DOHH2 (cell line): ENCODE results near the gene NFKBIZ.

Experiments used
- H3F3A ChIP-seq: fragments of 200-600 bp; sonication (generic), shearing (Covaris generic); 2 replicates; pipeline ENCODE4 v1.6.0; 2016; ENCODE audit warnings: antibody characterized with exemption, mild to moderate bottlenecking; ENCODE audit not compliant: control insufficient read depth, insufficient read depth
- H3K27ac ChIP-seq: fragments of 200-600 bp; sonication (generic); 2 replicates; pipeline ENCODE4 v1.5.1; 2014; ENCODE audit warnings: low read depth, mild to moderate bottlenecking, low read length, moderate library complexity
- H3K27me3 ChIP-seq: fragments of 200-600 bp; sonication (generic); 2 replicates; pipeline ENCODE4 v1.6.1; 2014; ENCODE audit warnings: mild to moderate bottlenecking, low read length, mixed read lengths; ENCODE audit not compliant: control insufficient read depth
- H3K36me3 ChIP-seq: fragments of 200-600 bp; sonication (generic); 2 replicates; pipeline ENCODE4 v1.6.1; 2014; ENCODE audit warnings: mild to moderate bottlenecking, low read length, moderate library complexity, mixed read lengths; ENCODE audit not compliant: control insufficient read depth
- H3K4me1 ChIP-seq: fragments of 200-600 bp; sonication (generic); 2 replicates; pipeline ENCODE4 v1.6.1; 2014; ENCODE audit warnings: mild to moderate bottlenecking, low read length, mixed read lengths; ENCODE audit not compliant: control insufficient read depth
- H3K4me2 ChIP-seq: fragments of 200-600 bp; sonication (generic); 2 replicates; pipeline ENCODE4 v1.6.0; 2014; ENCODE audit warnings: mild to moderate bottlenecking, low read length, moderate library complexity
- H3K4me3 ChIP-seq: fragments of 200-600 bp; sonication (generic); 2 replicates; pipeline ENCODE4 v1.5.1; 2014; ENCODE audit warnings: mild to moderate bottlenecking, low read length, mixed read lengths
- H3K79me2 ChIP-seq: fragments of 200-600 bp; sonication (generic); 2 replicates; pipeline ENCODE4 v1.6.1; 2014; ENCODE audit warnings: mild to moderate bottlenecking, low read length, mixed read lengths; ENCODE audit not compliant: control insufficient read depth
- H3K9me2 ChIP-seq: fragments of 200-600 bp; sonication (generic); replicated peaks from 2 replicates; pipeline ENCODE4 v1.6.1; 2014; ENCODE audit warnings: mild to moderate bottlenecking, low read length, mixed read lengths; ENCODE audit not compliant: control insufficient read depth
- H3K9me3 ChIP-seq: fragments of 200-600 bp; sonication (generic); 2 replicates; pipeline ENCODE4 v1.6.1; 2014; ENCODE audit warnings: antibody characterized with exemption, low read length, mixed read lengths; ENCODE audit not compliant: control insufficient read depth, insufficient read depth
- H4K20me1 ChIP-seq: fragments of 200-600 bp; sonication (generic); 2 replicates; pipeline ENCODE4 v1.6.0; 2014; ENCODE audit warnings: low read depth, mild to moderate bottlenecking, antibody characterized with exemption, low read length, moderate library complexity; ENCODE audit not compliant: control insufficient read depth, insufficient read depth
- CTCF ChIP-seq: fragments of 200-600 bp; sonication (generic); IDR thresholded peaks from one replicate; pipeline ENCODE4 v1.5.1; 2014; ENCODE audit warnings: antibody characterized with exemption, mild to moderate bottlenecking, low read depth, low read length; ENCODE audit not compliant: poor library complexity, severe bottlenecking
- EZH2phosphoT487 ChIP-seq: fragments of 200-600 bp; sonication (generic); IDR thresholded peaks from 2 replicates; pipeline ENCODE4 v1.6.1; 2017; ENCODE audit warnings: borderline replicate concordance, mild to moderate bottlenecking, antibody characterized with exemption, low read length, moderate library complexity, mixed read lengths

NFKBIZ gene

DNA sequence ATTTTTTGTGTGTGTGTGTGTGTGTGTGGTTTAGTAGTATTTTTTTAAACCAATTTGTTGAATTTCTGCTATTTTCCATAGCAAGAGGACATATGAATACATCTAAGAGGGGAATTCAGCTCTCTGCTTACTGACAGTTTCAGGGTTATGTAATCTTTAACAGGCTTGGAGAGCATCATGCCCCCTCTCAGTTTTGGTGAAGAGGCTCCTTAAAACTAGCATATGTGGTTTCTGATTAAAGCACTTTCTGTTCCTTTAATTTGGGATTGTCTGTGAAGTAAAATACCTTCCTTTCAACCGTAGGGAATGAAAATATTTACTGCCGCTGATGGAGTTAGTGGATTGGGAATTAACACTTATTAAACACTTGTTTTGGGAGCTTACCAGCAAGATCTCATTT, 19.4 kb upstream of the NFKBIZ start:
- Histone ChIP-seq H3K27ac (0 out of 2 replicates have a peak overlapping the region, but pooled peaks have one; percentile 81), H3F3A (peaks cover 13% of the 10 kb centered on the region), H3K9me2 (no peaks in the 10 kb centered on the region), H3K4me2 (peak overlapping the region; percentile 80), H3K4me1 (peaks cover 62% of the 10 kb centered on the region), H4K20me1 (no peaks in the 10 kb centered on the region), H3K27me3 (no peaks in the 10 kb centered on the region), H3K79me2 (peaks cover 69% of the 10 kb centered on the region), H3K4me3 (peak overlapping the region; percentile 78), H3K36me3 (peaks cover 31% of the 10 kb centered on the region), H3K9me3 (no peaks in the 10 kb centered on the region)
- TF ChIP-seq EZH2phosphoT487 (no peak), CTCF (no peak)

GRCh38 chr3:101833446-101833974, 15.8 kb upstream of the NFKBIZ start:
- H3K4me2 ChIP-seq, result peak overlapping the region; percentile 17; the same call in 1 of the 2 replicates
- peaks cover 95% of the 10 kb centered on the region for H3K79me2 ChIP-seq
- H3K9me3 ChIP-seq, result no peaks in the 10 kb centered on the region
- TF ChIP-seq CTCF (no peak), EZH2phosphoT487 (no peak)
- H3K36me3 ChIP-seq, result peaks cover 48% of the 10 kb centered on the region
- H3K4me3 ChIP-seq, result no peak overlapping the region
- no peaks in the 10 kb centered on the region for H4K20me1 ChIP-seq
- H3F3A ChIP-seq, result no peaks in the 10 kb centered on the region
- H3K27me3 ChIP-seq, result no peaks in the 10 kb centered on the region
- H3K9me2 ChIP-seq, result no peaks in the 10 kb centered on the region
- no peak overlapping the region for H3K27ac ChIP-seq
- peaks cover 75% of the 10 kb centered on the region for H3K4me1 ChIP-seq

DNA sequence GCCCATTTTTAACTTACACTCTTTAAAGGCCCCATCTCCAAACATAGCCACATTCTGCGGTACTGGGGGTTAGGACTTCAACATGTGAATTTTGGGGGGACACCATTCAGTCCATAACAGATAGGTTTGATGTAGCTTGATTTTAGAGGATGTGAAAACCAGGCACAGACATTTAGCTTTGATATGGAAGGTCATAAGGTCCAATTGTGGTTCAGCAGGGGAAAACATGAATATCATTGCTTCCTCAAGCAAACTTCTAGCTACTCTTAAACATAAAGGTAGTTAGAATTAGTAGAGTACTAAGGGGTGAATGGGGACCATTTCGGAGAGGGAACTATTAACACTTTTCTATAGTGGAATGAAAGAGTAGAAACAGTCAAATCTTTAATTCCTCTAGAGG, 13.6 kb upstream of the NFKBIZ start:
- H4K20me1 ChIP-seq, result no peaks in the 10 kb centered on the region
- H3K9me3 ChIP-seq, result no peaks in the 10 kb centered on the region
- H3K4me2 ChIP-seq, result 0 out of 2 replicates have a peak overlapping the region, but pooled peaks have one; percentile 63
- H3K36me3 ChIP-seq, result peaks cover 47% of the 10 kb centered on the region
- no peak overlapping the region for H3K27ac ChIP-seq
- TF ChIP-seq CTCF, result no peak
- TF ChIP-seq EZH2phosphoT487, result no peak
- H3K4me1 ChIP-seq, result peaks cover 76% of the 10 kb centered on the region
- H3K79me2 ChIP-seq, result peaks cover 94% of the 10 kb centered on the region
- no peaks in the 10 kb centered on the region for H3K27me3 ChIP-seq
- peaks cover 4% of the 10 kb centered on the region; the same call in 1 of the 2 replicates for H3F3A ChIP-seq
- H3K4me3 ChIP-seq, result no peak overlapping the region
- H3K9me2 ChIP-seq, result no peaks in the 10 kb centered on the region
